ENCODE data around the gene CNPY2.
"Not testable (repeated sequence)": the region's sequence is repeated elsewhere in the genome, so short reads cannot be mapped to it uniquely, and the experiment has no call there.

The CNPY2 gene

GRCh38 chr12:56336361-56337167 lies 20.8 kb upstream of the CNPY2 start:
- Histone ChIP-seq H3K79me2 (ENCODE audit: low read length) (peaks cover 11% of the 10 kb centered on the region), H3K27me3 (ENCODE audit: low read depth, low read length) (no peaks in the 10 kb centered on the region), H3K9me3 (ENCODE audit: insufficient read depth, low read length) (no peaks in the 10 kb centered on the region), H2AFZ (ENCODE audit: low read depth, low read length) (peak overlapping the region; percentile 86), H3K4me2 (ENCODE audit: low read length) (peak overlapping the region; percentile 51), H3K9ac (ENCODE audit: low read length) (peak overlapping the region; percentile 6; the same call in 1 of the 2 replicates), H3K4me3 (ENCODE audit: low read length) (0 out of 2 replicates have a peak overlapping the region, but pooled peaks have one; percentile 18), H3K4me1 (ENCODE audit: low read length) (peaks cover 44% of the 10 kb centered on the region), H3K36me3 (replicated peaks; ENCODE audit: low read depth, low read length) (no peaks in the 10 kb centered on the region), H3K27ac (ENCODE audit: low read length) (peak overlapping the region; percentile 51), H4K20me1 (ENCODE audit: insufficient read depth, low read length) (no peaks in the 10 kb centered on the region)
- TF ChIP-seq EZH2phosphoT487 (IDR thresholded peaks at IDR 0.05; ENCODE audit: low read depth), result no peak
- no peak for TF ChIP-seq CTCF (IDR thresholded peaks at IDR 0.05; ENCODE audit: low read depth, low read length)

- H3K4me3 ChIP-seq (ENCODE audit: low read length); H3K4me2 ChIP-seq (ENCODE audit: low read length); H4K20me1 ChIP-seq (ENCODE audit: insufficient read depth, low read length); H3K9ac ChIP-seq (ENCODE audit: low read length); H3K36me3 ChIP-seq (replicated peaks; ENCODE audit: low read depth, low read length); H3K27ac ChIP-seq (ENCODE audit: low read length); H2AFZ ChIP-seq (ENCODE audit: low read depth, low read length); H3K9me3 ChIP-seq (ENCODE audit: insufficient read depth, low read length); H3K27me3 ChIP-seq (ENCODE audit: low read depth, low read length): not testable (repeated sequence)
- H3K4me1 ChIP-seq (ENCODE audit: low read length), result peaks cover 44% of the 10 kb centered on the region
- H3K79me2 ChIP-seq (ENCODE audit: low read length), result peaks cover 11% of the 10 kb centered on the region
Observed at GRCh38 chr12:56335527-56335926, 19.7 kb upstream of the CNPY2 start.

- H3K27ac ChIP-seq (ENCODE audit: low read length), result peak overlapping the region; percentile 89
- H4K20me1 ChIP-seq (ENCODE audit: insufficient read depth, low read length), result no peaks in the 10 kb centered on the region
- no peak for TF ChIP-seq CTCF (IDR thresholded peaks at IDR 0.05; ENCODE audit: low read depth, low read length)
- no peak for TF ChIP-seq EZH2phosphoT487 (IDR thresholded peaks at IDR 0.05; ENCODE audit: low read depth)
- peak overlapping the region; percentile 84 for H3K4me3 ChIP-seq (ENCODE audit: low read length)
- H2AFZ ChIP-seq (ENCODE audit: low read depth, low read length), result no peak overlapping the region; the same call in 1 of the 2 replicates
- H3K9ac ChIP-seq (ENCODE audit: low read length), result peak overlapping the region; percentile 98
- peak overlapping the region; percentile 85 for H3K4me2 ChIP-seq (ENCODE audit: low read length)
- H3K27me3 ChIP-seq (ENCODE audit: low read depth, low read length), result no peaks in the 10 kb centered on the region
- H3K79me2 ChIP-seq (ENCODE audit: low read length), result peaks cover 11% of the 10 kb centered on the region
- peaks cover 44% of the 10 kb centered on the region for H3K4me1 ChIP-seq (ENCODE audit: low read length)
- no peaks in the 10 kb centered on the region for H3K9me3 ChIP-seq (ENCODE audit: insufficient read depth, low read length)
- no peaks in the 10 kb centered on the region for H3K36me3 ChIP-seq (replicated peaks; ENCODE audit: low read depth, low read length)
Observed at GRCh38 chr12:56334490-56334793, 18.7 kb upstream of the CNPY2 start.

- Histone ChIP-seq H3K9ac (ENCODE audit: low read length) (peak within 1 kb of the TSS; percentile 98), H4K20me1 (ENCODE audit: insufficient read depth, low read length) (no peaks in the 10 kb centered on the region), H3K36me3 (replicated peaks; ENCODE audit: low read depth, low read length) (no peaks in the 10 kb centered on the region), H3K4me1 (ENCODE audit: low read length) (peaks cover 41% of the 10 kb centered on the region), H3K27me3 (ENCODE audit: low read depth, low read length) (no peaks in the 10 kb centered on the region), H2AFZ (ENCODE audit: low read depth, low read length) (peak within 1 kb of the TSS; percentile 52), H3K4me3 (ENCODE audit: low read length) (peak within 1 kb of the TSS; percentile 84), H3K27ac (ENCODE audit: low read length) (peak within 1 kb of the TSS; percentile 89), H3K4me2 (ENCODE audit: low read length) (peak within 1 kb of the TSS; percentile 97), H3K79me2 (ENCODE audit: low read length) (peaks cover 11% of the 10 kb centered on the region), H3K9me3 (ENCODE audit: insufficient read depth, low read length) (no peaks in the 10 kb centered on the region)
- TF ChIP-seq CTCF (IDR thresholded peaks at IDR 0.05; ENCODE audit: low read depth, low read length), result peak; percentile 52
- TF ChIP-seq EZH2phosphoT487 (IDR thresholded peaks at IDR 0.05; ENCODE audit: low read depth), result no peak
Observed at GRCh38 chr12:56333679-56334489, 18.1 kb upstream of the CNPY2 start, which contains the start of gene PAN2. Gene PAN2, minus strand, starts transcription at chr12:56334000. Its CDS starts 906 bp downstream, at chr12:56333094.
